GM21447 (cell line): Measurements from ENCODE around the gene PFDN4.
A peak's percentile ranks its signal among the peaks of the same experiment; 100 is the strongest.
"Not testable (repeated sequence)": the region's sequence is repeated elsewhere in the genome, so short reads cannot be mapped to it uniquely, and the experiment has no call there.

Experiments
- ATAC-seq: cut with Tn5 transposase; IDR thresholded peaks from one replicate; pipeline ENCODE4 v1.9.1; 2021; ENCODE audit not compliant: unreplicated experiment

PFDN4 gene

DNA sequence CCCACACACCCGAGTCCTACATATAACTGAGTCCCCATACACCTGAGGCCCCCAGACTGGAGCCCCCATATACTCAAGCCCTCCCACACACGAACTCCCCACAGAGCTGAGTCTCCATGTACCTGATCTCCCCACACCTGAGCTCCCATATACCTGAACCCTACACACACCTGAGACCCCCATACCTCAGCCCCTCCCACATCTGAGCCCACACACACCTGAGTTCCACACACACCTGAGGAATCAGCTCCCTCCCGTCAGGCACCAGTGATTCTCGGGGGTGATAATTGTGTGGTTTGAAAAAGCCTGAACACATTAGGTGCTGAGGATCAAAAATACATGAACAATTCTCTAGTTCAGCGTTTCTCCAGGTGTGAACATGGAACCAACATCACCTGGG lies 15.4 kb downstream of the PFDN4 start:
- no peak for ATAC-seq

DNA sequence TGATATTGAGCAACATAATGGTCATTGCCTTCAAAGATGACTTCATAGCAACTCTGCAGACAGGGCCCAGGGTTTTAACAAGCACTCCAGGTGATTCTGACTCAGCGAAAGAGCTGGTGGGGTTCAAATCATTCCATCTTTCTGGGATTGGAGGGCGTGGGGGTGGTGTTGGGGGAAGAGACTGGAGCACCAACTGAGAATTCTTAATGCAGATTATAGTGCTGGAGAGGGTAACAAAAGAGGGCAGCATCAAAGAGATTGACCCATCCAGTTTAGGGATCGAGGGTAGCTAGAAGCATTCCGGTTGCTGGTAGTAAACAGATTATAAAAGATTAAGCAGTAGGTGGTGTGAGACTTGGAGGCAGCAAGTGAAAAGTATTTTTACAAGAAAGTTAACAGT lies 15.9 kb downstream of the PFDN4 start:
- ATAC-seq = no peak

- not testable (repeated sequence) for ATAC-seq
These were observed 16.8 kb downstream of the PFDN4 start for GRCh38 chr20:54224642-54225041.

GRCh38 chr20:54227241-54227640 lies 19.4 kb downstream of the PFDN4 start:
- peak; percentile 86 for ATAC-seq

DNA sequence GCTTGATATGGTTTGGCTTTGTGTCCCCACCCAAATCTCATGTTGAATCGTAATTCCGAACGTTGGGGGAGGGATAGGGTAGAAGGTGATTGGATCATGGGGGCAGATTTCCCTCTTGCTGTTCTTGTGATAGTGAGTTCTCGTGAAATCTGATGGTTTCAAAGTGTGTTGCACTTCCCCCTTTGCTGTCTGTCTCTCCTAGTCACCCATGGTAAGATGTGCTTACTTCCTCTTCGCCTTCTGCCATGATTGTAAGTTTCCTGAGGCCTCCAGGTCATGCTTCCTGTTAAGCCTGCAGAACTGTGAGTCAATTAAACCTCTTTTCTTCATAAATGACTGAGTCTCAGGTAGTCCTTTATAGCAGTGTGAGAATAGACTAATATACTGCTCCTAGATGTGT lies 19.9 kb downstream of the PFDN4 start:
- no peak for ATAC-seq

- no peak for ATAC-seq
These were observed 21.0 kb downstream of the PFDN4 start for GRCh38 chr20:54228841-54229240.

- ATAC-seq = no peak
These were observed 21.8 kb downstream of the PFDN4 start for GRCh38 chr20:54229566-54230160.

DNA sequence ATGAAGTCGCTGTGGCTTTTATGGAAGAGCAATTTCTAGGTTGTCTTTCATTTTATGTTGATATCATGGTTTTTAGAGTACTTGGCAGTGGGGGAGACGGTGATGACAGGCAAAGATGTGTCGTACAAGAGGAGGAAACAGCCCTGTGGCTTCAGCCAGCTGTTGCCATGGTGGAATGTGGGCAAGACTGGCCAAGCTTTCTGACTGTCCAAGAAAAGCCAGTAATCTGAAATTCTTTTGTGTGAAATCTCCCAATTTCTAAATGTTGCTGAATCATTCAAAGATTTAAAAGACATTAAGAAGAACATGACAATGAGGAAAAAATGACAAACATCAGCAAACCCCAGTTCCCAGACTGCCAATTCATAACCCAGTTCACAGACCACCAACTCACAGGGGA lies 23.1 kb downstream of the PFDN4 start:
- ATAC-seq = no peak

DNA sequence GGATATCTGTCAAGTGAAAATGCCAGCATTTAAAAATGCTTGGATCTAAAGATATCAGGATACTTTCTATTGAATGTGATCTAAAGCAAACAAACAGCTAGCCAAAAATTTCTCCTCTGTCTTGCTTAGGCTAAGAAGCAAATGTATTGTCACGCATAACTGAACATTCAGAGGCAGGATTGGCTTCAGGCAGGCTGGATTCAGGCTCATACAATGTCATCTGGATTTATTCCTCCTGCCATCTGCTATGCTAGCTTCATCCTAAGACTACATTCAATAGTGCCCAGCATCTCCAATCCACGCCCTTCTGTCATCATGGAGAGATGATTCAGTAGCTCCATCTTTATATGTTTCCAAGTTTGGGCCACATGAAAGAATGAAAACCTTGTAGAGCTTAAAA lies 27.1 kb downstream of the PFDN4 start:
- ATAC-seq = no peak

GRCh38 chr20:54237116-54237943 lies 29.4 kb downstream of the PFDN4 start:
- ATAC-seq = no peak

DNA sequence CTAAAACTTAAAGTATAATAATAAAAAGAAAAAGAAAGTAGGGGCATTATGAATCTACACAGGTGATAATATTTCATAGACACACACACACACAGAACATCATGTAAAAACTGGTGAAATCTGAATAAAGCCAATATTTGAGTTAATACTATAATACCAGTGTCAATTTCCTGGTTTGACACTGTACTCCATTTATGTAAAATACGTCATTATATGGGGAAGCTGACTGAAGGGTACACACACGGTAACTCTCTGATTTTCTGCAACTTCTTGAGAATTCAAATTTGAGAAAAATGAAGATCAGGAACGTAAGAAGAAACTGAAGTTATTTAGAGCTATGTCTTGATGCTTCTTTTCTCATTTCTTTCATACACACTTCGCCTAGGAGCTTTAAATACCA lies 36.2 kb downstream of the PFDN4 start:
- ATAC-seq = no peak

DNA sequence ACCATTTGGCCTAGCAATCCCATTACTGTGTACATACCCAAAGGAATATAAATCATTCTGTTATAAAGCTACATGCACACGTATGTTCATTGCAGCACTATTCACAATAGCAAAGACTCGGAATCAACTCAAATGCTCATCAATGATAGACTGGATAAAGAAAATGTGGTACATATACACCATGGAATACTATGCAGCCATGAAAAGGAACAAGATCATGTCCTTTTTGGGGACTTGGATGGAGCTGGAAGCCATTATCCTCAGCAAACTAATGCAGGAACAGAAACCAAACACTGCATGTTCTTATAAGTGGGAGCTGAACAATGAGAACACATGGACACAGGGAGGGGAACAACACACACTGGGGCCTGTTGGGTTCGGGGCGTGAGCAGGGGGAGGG lies 40.8 kb downstream of the PFDN4 start:
- not testable (repeated sequence) for ATAC-seq

DNA sequence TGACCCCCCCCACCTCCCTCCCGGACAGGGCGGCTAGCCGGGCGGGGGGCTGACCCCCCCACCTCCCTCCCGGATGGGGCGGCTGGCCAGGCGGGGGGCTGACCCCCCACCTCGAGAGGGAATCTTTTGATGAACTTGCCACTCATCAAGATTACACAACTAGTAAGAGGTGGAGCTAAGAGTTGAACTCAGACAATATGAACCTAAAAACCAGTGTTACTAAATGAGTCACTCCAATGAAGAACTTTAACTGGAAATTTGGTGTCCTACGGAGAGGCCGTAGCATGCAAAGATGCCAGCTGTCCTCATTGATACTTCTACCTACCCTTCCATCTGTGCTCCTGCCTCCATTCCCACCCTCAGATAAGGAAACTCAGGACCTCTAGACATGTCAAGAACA lies 42.8 kb downstream of the PFDN4 start:
- ATAC-seq = no peak

DNA sequence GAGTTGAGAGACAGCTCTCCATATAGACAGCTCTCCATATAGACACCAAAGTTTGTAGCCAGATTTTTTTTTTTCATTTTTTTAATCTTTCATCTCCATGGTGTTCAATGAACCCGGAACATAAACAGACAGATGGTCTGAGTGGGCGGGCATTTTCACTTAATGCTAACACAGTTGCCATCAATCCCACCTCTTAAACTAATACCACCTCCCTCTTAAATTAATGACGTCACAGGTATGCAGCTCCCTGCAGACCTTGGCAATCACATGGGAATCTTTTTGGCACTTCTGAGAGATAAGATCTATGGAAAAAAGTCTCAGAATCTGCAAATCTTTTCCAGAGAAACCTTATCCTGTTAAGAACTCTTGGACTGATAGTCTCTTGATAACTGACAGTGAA lies 43.2 kb downstream of the PFDN4 start:
- no peak for ATAC-seq

DNA sequence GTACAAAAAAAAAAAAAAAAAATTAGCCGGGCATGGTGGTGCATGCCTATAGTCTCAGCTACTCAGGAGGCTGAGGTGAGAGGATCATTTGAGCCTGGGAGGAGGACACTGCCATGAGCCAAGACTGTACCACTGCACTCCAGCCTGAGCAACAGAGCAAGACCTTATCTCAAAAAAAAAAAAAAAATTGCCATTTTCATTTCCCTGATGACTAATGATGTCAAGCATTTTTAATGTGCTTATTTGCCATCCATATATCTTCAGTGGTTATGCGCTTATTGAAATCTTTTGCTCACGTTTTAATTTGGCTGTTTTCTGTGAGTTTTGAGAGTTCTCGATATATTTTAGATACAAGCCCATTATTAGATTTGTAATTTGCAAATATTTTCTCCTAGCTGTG lies 46.7 kb downstream of the PFDN4 start:
- no peak for ATAC-seq

- no peak for ATAC-seq
These were observed 47.3 kb downstream of the PFDN4 start for GRCh38 chr20:54255157-54255556.

DNA sequence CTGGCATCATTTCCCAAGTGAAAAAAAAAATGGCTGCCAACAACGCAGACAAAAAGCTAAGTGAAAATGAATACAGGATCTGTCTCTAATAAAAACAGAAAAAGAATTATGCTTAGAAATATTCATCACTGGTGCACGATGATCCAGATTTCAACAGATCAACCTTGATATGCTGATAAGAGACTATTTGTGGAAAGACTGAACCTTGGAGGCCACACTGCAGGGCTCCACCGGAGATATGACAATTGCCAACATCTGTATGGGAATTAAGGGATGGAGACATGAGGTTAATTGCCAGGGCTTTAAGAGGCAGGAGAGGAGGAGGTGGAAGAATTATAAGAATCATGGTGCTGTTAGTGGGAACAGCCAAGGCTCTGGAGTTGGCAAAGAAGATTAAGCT lies 48.3 kb downstream of the PFDN4 start:
- no peak for ATAC-seq

GRCh38 chr20:54257071-54257816 lies 49.4 kb downstream of the PFDN4 start:
- ATAC-seq = no peak

DNA sequence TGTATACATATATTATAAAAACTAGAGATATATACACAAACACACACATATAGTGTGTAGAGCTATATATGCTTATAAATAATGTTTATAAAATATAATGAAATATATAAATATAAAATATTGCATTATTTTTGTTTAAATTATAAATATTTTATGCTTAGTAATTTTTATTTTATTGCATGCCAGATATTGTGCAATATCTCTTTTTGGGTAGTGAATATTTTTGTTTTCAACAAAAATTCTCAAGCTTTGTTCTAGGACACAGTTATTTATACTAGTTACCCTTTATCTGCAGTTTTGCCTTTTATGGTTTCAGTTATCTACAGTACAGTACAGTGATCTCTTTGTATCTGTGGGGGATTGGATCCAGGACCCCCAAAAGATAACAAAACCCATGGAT lies 52.2 kb downstream of the PFDN4 start:
- no peak for ATAC-seq

GRCh38 chr20:54262671-54263070 lies 54.8 kb downstream of the PFDN4 start:
- no peak for ATAC-seq

DNA sequence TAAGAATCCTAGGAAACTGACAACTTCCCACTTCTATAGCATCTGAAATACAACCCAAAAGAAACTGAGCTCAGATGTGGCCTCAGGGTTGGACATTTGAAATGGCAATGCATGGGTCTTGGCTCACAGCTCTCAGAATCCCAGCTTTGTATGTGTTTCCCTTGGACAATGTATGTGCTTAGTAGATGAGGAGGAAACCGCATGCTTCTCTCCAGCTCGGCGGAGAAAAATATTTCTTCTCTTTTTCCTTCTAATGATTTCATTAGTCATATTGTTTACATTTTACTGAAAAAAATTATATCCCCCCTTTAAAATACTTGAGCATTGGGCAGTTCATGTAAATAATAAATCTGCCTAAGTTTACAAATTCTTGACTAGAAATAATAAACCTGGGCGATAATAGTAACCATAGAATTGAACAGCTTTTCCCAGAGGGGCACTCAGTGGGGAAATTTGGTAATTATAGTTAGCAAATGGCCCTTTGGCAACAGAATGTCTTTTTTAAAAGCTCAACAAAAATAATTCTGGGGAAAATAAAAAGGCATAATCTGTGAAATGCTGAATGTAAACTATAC lies 55.3 kb downstream of the PFDN4 start:
- no peak for ATAC-seq

- ATAC-seq = not testable (repeated sequence)
These were observed 57.9 kb downstream of the PFDN4 start for GRCh38 chr20:54265791-54266190.
